HG03442 (cell line): Measurements from ENCODE around the gene NUP205.

Experiments used
- ATAC-seq: cut with Tn5 transposase; IDR thresholded peaks from one replicate; pipeline ENCODE4 v1.9.1; 2021; ENCODE audit warnings: mild to moderate bottlenecking, moderate library complexity; ENCODE audit not compliant: unreplicated experiment

The NUP205 gene

DNA sequence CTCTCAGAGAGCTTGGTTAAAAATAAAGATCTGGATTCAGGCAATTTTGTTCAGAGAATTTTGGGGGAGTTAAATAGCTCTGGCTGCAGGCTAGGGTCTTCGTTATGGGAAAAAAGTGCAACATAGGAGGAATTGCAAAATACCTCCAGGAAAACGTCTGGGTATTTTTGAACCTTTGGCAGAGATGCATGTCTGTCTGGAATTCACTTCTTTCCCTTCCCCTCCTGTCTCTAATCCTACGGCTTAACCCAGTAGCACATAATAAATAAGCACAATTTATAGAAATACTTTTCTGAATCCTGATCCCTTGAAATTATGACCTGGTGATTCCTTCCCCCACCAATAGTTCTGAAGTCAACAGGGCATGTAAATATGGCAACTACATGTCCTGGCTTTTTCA, 19.3 kb upstream of the NUP205 start:
- no peak for ATAC-seq

GRCh38 chr7:135539629-135540028, 18.1 kb upstream of the NUP205 start:
- ATAC-seq = no peak

DNA sequence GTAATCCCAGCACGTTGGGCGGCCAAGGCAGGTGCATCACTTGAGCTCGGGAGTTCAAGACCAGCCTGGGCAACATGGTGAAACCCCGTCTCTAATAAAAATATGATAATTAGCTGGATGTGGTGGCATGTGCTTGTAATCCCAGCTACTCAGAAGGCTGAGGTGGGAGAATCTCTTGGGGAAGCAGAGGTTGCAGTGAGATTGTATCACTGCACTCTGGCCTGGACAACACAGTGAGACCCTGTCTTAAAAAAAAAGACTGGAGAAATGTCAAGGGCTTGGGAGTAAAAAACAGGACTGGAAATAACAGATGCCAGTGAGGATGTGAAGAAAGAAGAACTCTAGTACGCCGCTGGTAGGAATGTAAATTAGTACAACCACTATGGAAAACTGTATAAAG, 16.7 kb upstream of the NUP205 start:
- no peak for ATAC-seq

GRCh38 chr7:135550196-135550595, 7.5 kb upstream of the NUP205 start:
- no peak for ATAC-seq

DNA sequence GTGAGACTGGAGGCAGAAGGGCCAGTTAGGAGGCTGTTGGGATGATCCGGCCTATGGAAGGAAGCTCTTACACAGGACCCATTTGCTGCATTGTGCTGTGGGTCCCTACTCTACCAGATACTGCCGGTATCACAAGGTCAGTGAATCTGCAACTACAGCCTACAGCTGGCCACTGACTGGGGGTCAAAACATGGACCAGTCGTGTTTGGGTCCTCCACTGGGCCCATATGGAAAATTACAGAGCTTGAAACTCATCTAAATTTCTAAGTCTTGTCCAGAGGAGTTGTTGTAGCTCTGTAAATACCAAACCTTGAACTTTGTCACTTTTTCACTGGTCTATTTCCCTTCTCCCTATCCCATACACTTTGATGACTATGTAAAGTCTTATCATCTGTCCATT, 5.6 kb upstream of the NUP205 start:
- ATAC-seq = no peak

GRCh38 chr7:135553346-135553745, 4.4 kb upstream of the NUP205 start:
- ATAC-seq = no peak

DNA sequence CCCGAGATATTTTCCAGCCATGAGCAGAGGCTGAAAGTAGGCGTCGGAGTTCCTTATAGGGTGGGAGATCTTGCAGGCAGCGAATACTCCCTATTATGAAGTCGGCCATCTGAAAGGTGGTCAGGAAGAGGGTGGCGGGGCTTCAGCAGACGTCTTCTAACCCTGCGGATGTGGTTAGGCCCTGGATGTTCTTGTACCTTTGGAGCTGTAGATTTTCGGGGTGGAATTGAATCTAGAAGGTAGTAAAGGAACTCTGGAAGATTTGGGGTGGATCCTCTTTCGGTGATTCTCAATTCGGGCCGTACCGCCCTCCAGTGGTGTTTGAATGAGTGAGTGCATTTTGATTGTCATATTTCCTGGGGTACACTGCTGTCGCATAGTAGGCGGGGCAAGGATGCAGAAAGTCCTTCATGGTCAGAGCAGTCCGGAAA, 635 bp downstream of the NUP205 start:
- peak; percentile 63 for ATAC-seq

DNA sequence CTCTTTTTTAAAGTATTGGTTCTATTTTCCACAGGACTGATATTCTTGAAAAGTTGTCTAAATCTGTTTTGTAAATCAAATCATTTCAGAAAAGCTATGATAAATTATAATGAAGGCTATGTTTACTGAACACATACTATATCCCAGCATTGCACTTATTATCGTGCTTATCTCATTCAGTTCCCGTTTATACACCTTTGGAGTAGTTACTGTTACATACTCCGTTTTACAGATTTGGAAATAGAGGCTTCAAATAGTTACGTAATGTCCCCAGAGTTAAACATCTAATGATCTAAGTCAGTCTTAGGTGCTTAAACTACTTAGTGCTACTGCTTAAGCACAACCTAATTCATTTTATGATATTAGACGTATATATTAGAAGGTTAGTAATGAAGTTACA, 1.2 kb downstream of the NUP205 start:
- ATAC-seq = no peak

DNA sequence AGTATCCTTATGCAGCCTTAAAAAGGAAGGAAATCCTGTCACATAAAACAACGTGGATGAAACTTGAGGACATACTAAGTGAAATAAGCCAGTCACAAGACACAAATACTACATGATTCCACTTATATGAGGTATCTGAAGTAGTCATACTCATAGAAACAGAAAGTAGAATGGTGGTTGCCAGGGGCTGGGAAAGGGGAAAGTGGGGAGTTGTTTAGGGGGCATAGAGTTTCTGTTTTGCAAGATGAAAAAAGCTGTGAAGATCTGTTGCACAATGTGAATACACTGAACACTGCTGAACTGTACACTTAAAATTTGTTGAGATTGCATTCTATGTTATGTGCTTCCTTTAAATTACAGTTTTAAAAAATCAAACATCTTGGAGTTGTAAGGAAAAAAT, 2.9 kb downstream of the NUP205 start:
- no peak for ATAC-seq

DNA sequence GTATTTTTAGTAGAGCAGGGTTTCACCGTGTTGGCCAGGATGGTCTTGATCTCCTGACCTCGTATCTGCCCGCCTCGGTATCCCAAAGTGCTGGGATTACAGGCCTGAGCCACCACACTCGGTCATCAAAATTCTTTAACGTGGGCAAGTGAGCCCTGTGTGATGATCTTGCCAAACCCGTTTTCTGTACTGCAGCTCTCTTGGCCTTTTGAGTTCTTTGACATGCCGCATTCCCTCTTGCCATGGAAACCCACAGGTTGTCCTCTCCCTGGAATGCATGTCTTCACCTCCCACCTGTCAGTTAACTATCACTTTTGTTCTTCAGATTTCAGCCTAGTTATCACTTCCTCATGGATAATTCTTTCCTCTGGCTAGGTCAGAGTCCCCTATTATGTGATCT, 5.0 kb downstream of the NUP205 start:
- no peak for ATAC-seq

DNA sequence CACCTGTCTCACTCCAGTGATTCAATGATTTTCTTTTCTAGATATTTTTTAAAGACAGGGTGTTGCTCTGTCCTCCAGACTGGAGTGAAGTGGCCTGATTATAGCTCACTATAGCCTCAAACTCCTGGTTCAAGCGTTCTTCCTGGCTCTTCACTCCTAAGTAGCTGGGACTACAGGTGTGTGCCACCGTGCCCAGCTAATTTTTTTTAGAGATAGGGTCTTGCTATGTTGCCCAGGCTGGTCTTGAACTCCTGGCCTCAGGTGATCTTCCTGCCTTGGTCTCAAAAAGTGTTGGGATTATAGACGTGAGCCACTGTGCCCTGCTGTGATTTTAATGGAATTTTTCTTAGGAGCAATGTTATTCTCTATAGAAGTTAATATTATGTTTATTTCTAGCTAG, 14.1 kb downstream of the NUP205 start:
- no peak for ATAC-seq

DNA sequence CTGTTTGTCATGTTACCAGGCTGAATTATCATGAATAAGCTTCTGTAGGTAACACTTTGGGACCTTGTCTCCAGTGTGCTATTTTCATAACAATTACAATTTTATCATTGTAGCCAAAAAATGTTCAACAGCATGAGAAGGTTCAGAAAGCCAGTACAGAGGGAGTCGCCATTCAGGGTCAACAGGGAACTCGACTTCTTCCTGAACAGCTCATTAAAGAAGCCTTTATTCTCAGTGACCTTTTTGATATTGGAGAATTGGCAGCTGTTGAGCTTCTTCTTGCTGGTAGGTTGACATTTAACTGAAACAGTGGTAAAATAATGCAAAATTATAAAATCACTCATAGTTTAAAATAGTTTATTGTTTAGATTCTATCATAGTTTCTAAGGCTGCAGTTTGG, 15.8 kb downstream of the NUP205 start:
- ATAC-seq = no peak

GRCh38 chr7:135575296-135575695, 17.6 kb downstream of the NUP205 start:
- ATAC-seq = peak; percentile 49

DNA sequence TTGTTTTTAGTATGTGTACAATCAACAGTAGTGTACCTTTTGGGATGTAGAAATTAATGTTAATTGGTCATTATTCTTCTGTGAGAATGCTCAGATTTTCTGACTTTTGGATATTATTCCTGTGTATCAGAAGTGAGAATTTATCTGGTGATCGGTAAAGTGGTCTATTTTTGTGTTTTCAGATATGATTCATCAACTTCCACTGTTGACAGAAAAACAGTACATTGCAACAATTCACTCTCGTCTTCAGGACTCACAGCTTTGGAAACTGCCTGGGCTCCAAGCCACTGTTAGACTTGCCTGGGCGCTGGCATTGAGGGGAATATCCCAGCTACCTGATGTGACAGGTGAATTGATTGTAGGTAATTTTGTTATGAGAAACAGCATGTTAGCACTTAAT, 20.9 kb downstream of the NUP205 start:
- no peak for ATAC-seq

GRCh38 chr7:135584362-135585353, 26.9 kb downstream of the NUP205 start:
- no peak for ATAC-seq

DNA sequence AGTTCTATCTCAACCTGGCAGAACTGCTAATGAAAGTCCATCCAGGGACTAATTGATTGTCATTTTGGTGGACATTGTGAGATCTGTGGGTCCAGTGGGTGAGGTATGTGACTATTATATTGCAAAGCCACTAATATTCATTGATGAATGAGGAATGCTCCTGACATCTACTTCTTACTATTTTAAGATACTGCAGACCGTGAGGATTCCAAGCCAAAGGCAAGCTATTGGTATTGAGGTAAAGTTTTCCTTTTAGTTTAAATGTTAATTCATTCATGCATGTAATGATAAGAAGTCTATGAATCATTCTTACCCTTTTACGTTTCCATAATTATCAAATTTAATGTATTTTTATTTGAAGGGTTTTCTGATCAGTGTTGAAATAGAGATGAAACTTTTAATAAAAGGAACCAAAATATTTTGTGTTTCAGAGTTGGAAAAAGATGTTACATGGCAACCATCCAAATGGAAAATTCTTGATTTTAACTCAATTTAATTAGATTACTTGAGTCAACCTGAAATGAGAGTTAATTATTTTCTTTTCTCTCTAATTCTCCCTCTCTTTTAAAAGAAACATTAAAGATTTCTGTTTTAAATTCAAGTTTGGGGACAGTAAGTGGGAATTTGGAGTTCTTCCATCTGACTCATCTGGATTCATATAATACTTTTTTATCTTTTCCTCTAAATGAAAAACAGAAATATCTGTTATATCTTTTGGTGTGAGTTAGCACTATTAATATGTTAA, 39.6 kb downstream of the NUP205 start:
- ATAC-seq = no peak

DNA sequence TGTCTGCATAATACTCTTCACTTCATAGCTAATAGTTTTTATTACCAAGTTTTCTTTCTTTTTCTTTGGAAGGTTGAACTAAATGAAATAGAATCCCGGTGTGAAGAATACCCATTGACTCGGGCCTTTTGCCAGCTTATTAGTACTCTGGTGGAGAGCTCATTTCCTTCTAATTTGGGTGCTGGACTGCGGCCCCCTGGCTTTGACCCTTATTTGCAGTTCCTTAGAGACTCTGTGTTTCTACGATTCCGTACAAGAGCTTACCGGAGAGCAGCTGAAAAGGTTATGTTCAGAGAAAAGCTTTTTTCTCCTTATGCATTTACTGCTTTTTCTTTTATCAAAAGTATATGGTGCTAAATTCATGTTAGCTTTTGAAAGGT, 40.2 kb downstream of the NUP205 start:
- ATAC-seq = no peak

DNA sequence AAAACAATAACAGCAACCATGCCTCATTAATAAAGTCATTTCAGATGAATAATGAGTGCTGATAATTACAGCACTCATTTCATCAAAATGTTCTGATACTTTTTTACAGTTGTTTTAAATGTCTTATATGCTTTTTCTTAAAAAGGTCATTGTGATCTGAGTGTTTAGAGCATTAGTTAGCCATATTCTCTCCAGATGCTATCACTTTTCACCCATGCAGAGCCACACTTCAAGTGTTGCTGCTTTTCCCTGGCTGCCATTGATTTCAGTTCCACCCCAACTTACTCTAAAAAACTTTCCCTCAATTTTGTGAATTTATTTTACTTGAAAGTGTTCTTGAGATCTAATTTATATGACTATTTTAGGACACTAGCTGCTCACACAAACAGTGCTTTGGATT, 41.8 kb downstream of the NUP205 start:
- no peak for ATAC-seq

DNA sequence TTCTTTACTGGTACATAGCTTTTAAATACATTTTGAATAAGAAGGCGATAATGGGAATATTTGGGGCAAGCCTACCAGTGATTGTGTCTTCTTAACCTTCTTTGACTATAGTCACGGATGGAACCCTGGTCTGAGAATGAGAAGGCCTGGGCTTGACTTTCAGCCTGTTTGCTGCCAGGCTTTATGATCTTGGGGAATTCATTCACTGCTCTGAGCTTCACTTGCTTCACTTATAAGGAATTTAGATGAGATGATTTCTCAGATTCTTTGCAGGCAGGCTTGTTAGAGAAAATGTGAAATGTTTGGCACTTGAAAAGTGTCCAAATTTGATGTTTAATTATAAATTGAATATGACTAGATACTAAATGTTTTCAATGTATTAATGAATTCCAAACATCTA, 42.5 kb downstream of the NUP205 start:
- ATAC-seq = no peak

DNA sequence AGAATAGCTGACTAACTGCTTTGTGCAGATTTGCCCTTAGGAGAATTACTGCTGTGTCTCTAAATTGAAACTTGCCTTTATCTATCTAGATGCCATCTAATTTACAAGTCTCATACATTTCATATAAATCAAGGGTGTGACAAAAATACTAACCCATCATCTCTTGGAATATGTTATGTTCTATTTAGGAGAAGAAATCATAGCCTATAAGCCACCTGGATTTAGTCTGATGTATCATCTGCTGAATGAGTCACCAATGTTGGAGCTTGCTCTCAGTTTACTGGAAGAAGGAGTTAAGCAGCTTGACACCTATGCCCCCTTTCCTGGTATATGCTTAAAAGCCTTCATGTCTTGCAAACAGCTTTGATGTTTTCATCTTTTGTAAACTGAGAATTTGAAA, 43.5 kb downstream of the NUP205 start:
- ATAC-seq = no peak

- ATAC-seq = no peak
Observed at GRCh38 chr7:135602304-135602703, 44.6 kb downstream of the NUP205 start.

DNA sequence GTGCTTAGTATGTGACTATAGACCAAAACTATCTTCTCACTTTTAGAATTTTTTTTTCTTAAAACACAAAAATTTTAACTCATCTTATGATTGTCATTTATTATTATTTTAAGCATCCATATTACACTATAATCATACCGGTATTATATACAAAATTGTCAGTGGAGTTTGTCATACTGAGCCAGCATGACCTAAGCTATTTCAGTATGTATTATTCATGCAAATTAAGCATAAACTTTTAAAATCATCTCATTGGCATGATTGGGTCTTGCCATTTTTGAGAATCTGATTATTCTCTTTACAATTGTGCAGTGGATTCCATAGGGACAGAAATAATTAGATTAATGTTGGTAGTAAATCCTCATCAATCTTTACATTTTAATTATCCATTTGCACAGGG, 58.4 kb downstream of the NUP205 start:
- no peak for ATAC-seq
